IPS-18c (cell line): Measurements from ENCODE around the gene PRPS2.

ENCODE experiments used
- H3K4me3 ChIP-seq: 2 replicates; pipeline ENCODE4 v1.7.0; 2013; ENCODE audit warnings: low read depth, mild to moderate bottlenecking, low read length, moderate library complexity; ENCODE audit not compliant: insufficient read depth
- H3K9me3 ChIP-seq: one replicate; pipeline ENCODE4 v1.6.1; 2013; ENCODE audit warnings: mild to moderate bottlenecking, low read length, moderate library complexity; ENCODE audit not compliant: control insufficient read depth, insufficient read depth

Gene PRPS2

DNA sequence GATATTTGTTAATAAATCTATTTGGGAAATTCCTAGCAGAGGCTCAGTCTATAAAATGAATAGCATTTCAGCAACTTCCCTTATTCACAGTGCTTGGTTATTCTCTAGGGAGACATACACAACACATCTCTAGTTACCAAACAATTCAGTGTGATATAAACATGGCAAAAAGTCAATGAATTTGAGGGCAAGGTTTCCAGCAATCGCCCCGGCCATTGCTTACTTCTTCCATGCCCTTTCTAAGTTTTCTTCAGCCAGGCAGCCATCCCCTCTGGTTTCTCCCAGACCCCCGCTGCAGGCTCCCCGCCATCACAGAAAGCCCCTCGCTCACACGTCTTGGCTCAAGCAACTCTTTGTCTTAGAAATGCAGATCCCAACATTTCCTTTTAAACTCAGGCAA is 80.0 kb downstream of the PRPS2 start:
- peaks cover 6% of the 10 kb centered on the region for H3K9me3 ChIP-seq
- H3K4me3 ChIP-seq, result no peak overlapping the region

DNA sequence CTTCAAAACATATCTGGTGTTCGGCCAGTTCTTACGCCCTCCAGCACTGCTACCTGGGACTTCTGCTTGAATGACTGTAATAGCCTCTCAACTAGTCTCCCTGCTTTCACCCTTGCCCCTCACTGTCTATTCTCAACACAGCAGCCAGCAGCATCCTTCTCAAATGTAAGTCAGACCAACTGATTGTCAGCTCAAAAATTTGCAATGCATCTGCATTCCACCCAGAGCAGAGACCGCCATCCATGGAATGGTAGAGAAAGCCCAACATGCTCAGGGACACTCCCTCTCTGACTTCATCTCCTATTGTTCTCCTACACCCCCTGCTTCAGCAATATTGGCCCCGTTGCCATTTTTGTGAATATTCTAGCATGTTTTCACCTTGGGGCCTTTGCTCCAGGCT is 81.5 kb downstream of the PRPS2 start:
- no peak overlapping the region for H3K4me3 ChIP-seq
- H3K9me3 ChIP-seq, result peaks cover 5% of the 10 kb centered on the region
